OCI-LY3 (cell line): ENCODE results near the gene PALLD.

Source experiments
- EZH2phosphoT487 ChIP-seq: fragments of 200-600 bp; shearing (Covaris generic); IDR thresholded peaks from 2 replicates; pipeline ENCODE4 v1.6.1; 2018; ENCODE audit warnings: antibody characterized with exemption, mixed run types, low read depth
- TF ChIP-seq, protein P1 (sequence below): fragments of 200-600, 300-600 bp; sonication (generic); IDR thresholded peaks from 2 replicates; pipeline ENCODE4 v1.5.1; 2014; ENCODE audit warnings: antibody characterized with exemption, low read length, low read depth

DNA sequence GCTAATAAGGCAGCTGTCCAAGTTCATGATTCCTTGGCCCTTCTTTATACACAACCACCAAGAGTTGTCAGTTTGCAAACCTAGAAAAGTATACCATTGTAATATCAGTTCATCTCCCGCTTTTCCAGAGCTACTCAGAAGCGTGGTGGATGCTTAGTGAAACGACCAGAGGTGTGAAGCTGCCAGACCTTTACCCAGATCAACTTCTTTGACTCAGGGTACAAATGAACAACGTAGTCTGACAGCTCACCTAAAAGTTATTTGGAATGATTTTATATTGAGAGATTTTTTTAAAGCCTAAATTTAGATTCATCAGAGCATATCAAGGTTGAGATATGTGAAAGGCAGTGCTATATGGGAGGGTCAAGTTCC lies 343.5 kb downstream of the PALLD start:
- TF ChIP-seq, protein P1, sequence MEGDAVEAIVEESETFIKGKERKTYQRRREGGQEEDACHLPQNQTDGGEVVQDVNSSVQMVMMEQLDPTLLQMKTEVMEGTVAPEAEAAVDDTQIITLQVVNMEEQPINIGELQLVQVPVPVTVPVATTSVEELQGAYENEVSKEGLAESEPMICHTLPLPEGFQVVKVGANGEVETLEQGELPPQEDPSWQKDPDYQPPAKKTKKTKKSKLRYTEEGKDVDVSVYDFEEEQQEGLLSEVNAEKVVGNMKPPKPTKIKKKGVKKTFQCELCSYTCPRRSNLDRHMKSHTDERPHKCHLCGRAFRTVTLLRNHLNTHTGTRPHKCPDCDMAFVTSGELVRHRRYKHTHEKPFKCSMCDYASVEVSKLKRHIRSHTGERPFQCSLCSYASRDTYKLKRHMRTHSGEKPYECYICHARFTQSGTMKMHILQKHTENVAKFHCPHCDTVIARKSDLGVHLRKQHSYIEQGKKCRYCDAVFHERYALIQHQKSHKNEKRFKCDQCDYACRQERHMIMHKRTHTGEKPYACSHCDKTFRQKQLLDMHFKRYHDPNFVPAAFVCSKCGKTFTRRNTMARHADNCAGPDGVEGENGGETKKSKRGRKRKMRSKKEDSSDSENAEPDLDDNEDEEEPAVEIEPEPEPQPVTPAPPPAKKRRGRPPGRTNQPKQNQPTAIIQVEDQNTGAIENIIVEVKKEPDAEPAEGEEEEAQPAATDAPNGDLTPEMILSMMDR = no peak
- TF ChIP-seq EZH2phosphoT487 = no peak
